Parathyroid adenoma (tissue), 2 donors: Measurements from ENCODE around the gene WDR18.

Source experiments
- H2AFZ ChIP-seq: fragments of 300-600 bp; sonication (generic); one replicate; pipeline ENCODE4 v1.7.0; 2017; ENCODE audit warnings: antibody characterized with exemption, mild to moderate bottlenecking
- H3K27ac ChIP-seq: fragments of 300-600 bp; sonication (generic); one replicate; pipeline ENCODE4 v1.7.0; 2017
- H3K27me3 ChIP-seq: fragments of 300-600 bp; sonication (generic); one replicate; pipeline ENCODE4 v1.7.0; 2017; ENCODE audit warnings: low read length; ENCODE audit not compliant: control insufficient read depth, insufficient read depth
- H3K36me3 ChIP-seq: fragments of 300-600 bp; sonication (generic); one replicate; pipeline ENCODE4 v1.7.0; 2017; ENCODE audit warnings: low read length; ENCODE audit not compliant: control insufficient read depth, insufficient read depth
- H3K4me1 ChIP-seq: fragments of 300-600 bp; sonication (generic); one replicate; pipeline ENCODE4 v1.7.0; 2017; ENCODE audit warnings: control low read depth
- H3K4me2 ChIP-seq: fragments of 300-600 bp; sonication (generic); one replicate; pipeline ENCODE4 v1.7.0; 2017; ENCODE audit warnings: low read length
- H3K4me3 ChIP-seq: fragments of 300-600 bp; sonication (generic); one replicate; pipeline ENCODE4 v1.7.0; 2017; ENCODE audit warnings: low read depth, low read length
- H3K79me2 ChIP-seq: fragments of 300-600 bp; sonication (generic); one replicate; pipeline ENCODE4 v1.7.0; 2017; ENCODE audit warnings: control low read depth
- H3K9ac ChIP-seq: fragments of 300-600 bp; sonication (generic); one replicate; pipeline ENCODE4 v1.7.0; 2017; ENCODE audit warnings: mild to moderate bottlenecking
- H3K9me3 ChIP-seq: fragments of 300-600 bp; sonication (generic); one replicate; pipeline ENCODE4 v1.7.0; 2017; ENCODE audit warnings: low read length; ENCODE audit not compliant: control insufficient read depth
- CTCF ChIP-seq: fragments of 300-600 bp; sonication (generic); IDR thresholded peaks from one replicate; pipeline ENCODE4 v1.7.0; 2017; ENCODE audit warnings: antibody characterized with exemption, mild to moderate bottlenecking
- donor health status: primary hyperparathyroidism.

Gene WDR18

GRCh38 chr19:960601-960938 lies 23.6 kb upstream of the WDR18 start:
- H3K4me1 ChIP-seq, result no peaks in the 10 kb centered on the region
- TF ChIP-seq CTCF, result no peak
- no peak overlapping the region for H3K27ac ChIP-seq
- no peaks in the 10 kb centered on the region for H3K36me3 ChIP-seq
- no peak overlapping the region for H3K4me2 ChIP-seq
- H3K9ac ChIP-seq, result no peak overlapping the region
- no peaks in the 10 kb centered on the region for H3K9me3 ChIP-seq
- H3K27me3 ChIP-seq, result no peaks in the 10 kb centered on the region
- no peak overlapping the region for H2AFZ ChIP-seq
- H3K79me2 ChIP-seq, result peaks cover 12% of the 10 kb centered on the region
- no peak overlapping the region for H3K4me3 ChIP-seq

GRCh38 chr19:961866-962620 lies 22.1 kb upstream of the WDR18 start:
- Histone ChIP-seq H3K27me3 (no peaks in the 10 kb centered on the region), H3K4me2 (no peak overlapping the region), H3K36me3 (no peaks in the 10 kb centered on the region), H3K9ac (no peak overlapping the region), H3K9me3 (no peaks in the 10 kb centered on the region), H3K4me1 (no peaks in the 10 kb centered on the region), H3K79me2 (peaks cover 4% of the 10 kb centered on the region), H3K27ac (no peak overlapping the region), H3K4me3 (no peak overlapping the region), H2AFZ (no peak overlapping the region)
- no peak for TF ChIP-seq CTCF

- Histone ChIP-seq H3K4me1 (no peaks in the 10 kb centered on the region), H3K4me2 (no peak overlapping the region), H3K27ac (no peak overlapping the region), H3K9me3 (no peaks in the 10 kb centered on the region), H3K36me3 (no peaks in the 10 kb centered on the region), H3K27me3 (no peaks in the 10 kb centered on the region), H3K79me2 (peaks cover 2% of the 10 kb centered on the region), H3K9ac (no peak overlapping the region), H2AFZ (no peak overlapping the region), H3K4me3 (no peak overlapping the region)
- no peak for TF ChIP-seq CTCF
Observed at GRCh38 chr19:962683-963400, 21.3 kb upstream of the WDR18 start.

DNA sequence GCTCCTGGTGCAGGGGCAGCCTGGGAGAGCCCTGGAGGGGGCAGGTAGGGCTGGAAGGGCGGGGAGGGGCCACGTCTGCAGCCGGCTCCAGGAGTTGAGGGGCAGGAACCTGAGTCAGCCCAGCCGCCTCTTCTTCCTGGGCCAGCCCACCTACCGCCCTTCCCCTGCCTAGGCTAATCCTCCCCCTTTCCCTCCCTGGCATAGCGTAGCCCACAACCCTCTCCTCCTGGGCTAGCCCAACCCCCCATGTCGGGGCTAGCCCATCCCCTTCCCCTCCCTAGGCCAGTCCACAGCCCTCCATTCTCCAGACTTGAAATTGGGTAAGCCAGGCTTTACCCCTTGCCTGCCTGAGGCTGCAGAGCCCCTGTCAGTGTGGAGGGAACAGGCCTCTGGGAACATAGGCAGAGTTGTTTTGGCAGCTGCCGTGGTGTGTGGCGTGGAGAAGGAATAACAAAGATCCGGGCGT lies 20.6 kb upstream of the WDR18 start:
- no peaks in the 10 kb centered on the region for H3K36me3 ChIP-seq
- no peaks in the 10 kb centered on the region for H3K27me3 ChIP-seq
- H3K79me2 ChIP-seq, result peaks cover 2% of the 10 kb centered on the region
- no peak overlapping the region for H2AFZ ChIP-seq
- H3K9ac ChIP-seq, result no peak overlapping the region
- TF ChIP-seq CTCF, result no peak
- no peak overlapping the region for H3K4me2 ChIP-seq
- no peaks in the 10 kb centered on the region for H3K9me3 ChIP-seq
- H3K4me3 ChIP-seq, result no peak overlapping the region
- no peak overlapping the region for H3K27ac ChIP-seq
- no peaks in the 10 kb centered on the region for H3K4me1 ChIP-seq
